Activated gamma-delta T cell treated with anti-CD3 and anti-CD28 coated beads, Interleukin-2, amount 50 U/mL, for 16 hours (primary cell): ENCODE measurements around the gene CRYL1.

Source experiments
- DNase-seq: peaks from one replicate; pipeline ENCODE4 v3.0.0-alpha.2; 2020; ENCODE audit warnings: low read depth

The CRYL1 gene

GRCh38 chr13:20369886-20370361, 155.7 kb downstream of the CRYL1 start:
- no peak for DNase-seq

- DNase-seq, result no peak
Observed at GRCh38 chr13:20366056-20366455, 159.6 kb downstream of the CRYL1 start.

- no peak for DNase-seq
Observed at GRCh38 chr13:20363603-20364002, 162.1 kb downstream of the CRYL1 start.

GRCh38 chr13:20363172-20363571, 162.5 kb downstream of the CRYL1 start:
- DNase-seq, result no peak

GRCh38 chr13:20362484-20363041, 163.1 kb downstream of the CRYL1 start:
- DNase-seq, result no peak

- no peak for DNase-seq
Observed at GRCh38 chr13:20360835-20361412, 164.7 kb downstream of the CRYL1 start.

- no peak for DNase-seq
Observed at GRCh38 chr13:20360041-20360491, 165.6 kb downstream of the CRYL1 start.

GRCh38 chr13:20359335-20359734, 166.3 kb downstream of the CRYL1 start:
- DNase-seq, result no peak

- no peak for DNase-seq
Observed at GRCh38 chr13:20358022-20358421, 167.6 kb downstream of the CRYL1 start.

GRCh38 chr13:20356444-20356843, 169.2 kb downstream of the CRYL1 start:
- no peak for DNase-seq

- DNase-seq, result no peak
Observed at GRCh38 chr13:20354722-20355121, 170.9 kb downstream of the CRYL1 start.

- DNase-seq, result no peak
Observed at GRCh38 chr13:20353973-20354372, 171.7 kb downstream of the CRYL1 start.
